ENCODE results near the gene DIS3L2. TPM values are rescaled to one million over a fixed set of nuclear protein-coding genes. Genes with fewer than 3 reads are reported as not detected.
"Not testable (repeated sequence)": the region's sequence is repeated elsewhere in the genome, so short reads cannot be mapped to it uniquely, and the experiment has no call there.

Gene DIS3L2
- total RNA-seq, 1 donor from 2014 or later = 34.3 TPM

DNA sequence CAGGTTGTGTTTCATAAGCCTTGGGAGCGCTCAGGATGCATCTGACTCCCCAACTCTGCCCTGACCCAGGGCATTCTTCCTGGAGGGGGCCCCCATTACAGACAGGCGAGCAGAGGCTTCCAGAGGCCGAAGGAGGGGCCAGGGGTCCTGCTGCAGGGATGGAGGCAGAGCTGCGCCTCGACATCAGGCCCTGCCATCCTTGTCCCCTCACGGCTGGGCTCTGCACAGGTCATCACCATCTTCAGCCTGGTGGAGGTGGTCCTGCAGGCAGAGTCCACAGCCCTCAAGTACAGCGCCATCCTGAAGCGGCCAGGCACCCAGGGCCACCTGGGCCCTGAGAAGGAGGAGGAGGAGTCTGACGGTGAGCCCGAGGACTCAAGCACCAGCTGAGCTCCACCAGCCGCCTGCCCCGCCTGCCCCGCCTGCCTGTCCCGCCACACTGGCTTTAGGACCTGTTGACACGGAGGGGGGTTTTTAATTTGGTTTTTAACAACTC lies 374.8 kb downstream of the DIS3L2 start:
- no peaks in the 10 kb centered on the region for H3K36me3 Mint-ChIP-seq (ENCODE audit: unreplicated experiment)
- TF ChIP-seq, protein P1, sequence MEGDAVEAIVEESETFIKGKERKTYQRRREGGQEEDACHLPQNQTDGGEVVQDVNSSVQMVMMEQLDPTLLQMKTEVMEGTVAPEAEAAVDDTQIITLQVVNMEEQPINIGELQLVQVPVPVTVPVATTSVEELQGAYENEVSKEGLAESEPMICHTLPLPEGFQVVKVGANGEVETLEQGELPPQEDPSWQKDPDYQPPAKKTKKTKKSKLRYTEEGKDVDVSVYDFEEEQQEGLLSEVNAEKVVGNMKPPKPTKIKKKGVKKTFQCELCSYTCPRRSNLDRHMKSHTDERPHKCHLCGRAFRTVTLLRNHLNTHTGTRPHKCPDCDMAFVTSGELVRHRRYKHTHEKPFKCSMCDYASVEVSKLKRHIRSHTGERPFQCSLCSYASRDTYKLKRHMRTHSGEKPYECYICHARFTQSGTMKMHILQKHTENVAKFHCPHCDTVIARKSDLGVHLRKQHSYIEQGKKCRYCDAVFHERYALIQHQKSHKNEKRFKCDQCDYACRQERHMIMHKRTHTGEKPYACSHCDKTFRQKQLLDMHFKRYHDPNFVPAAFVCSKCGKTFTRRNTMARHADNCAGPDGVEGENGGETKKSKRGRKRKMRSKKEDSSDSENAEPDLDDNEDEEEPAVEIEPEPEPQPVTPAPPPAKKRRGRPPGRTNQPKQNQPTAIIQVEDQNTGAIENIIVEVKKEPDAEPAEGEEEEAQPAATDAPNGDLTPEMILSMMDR (IDR thresholded peaks at IDR 0.05) = no peak
- H3K27ac Mint-ChIP-seq (ENCODE audit: unreplicated experiment) = no peak overlapping the region
- no peak for DNase-seq (ENCODE audit: extremely low spot score, unreplicated experiment)
- H3K27me3 Mint-ChIP-seq (ENCODE audit: unreplicated experiment) = no peaks in the 10 kb centered on the region
- peaks cover 2% of the 10 kb centered on the region for H3K4me1 Mint-ChIP-seq (ENCODE audit: unreplicated experiment)
- no peak overlapping the region for H3K4me3 Mint-ChIP-seq (ENCODE audit: unreplicated experiment)
- H3K9me3 Mint-ChIP-seq (ENCODE audit: unreplicated experiment) = no peaks in the 10 kb centered on the region

DNA sequence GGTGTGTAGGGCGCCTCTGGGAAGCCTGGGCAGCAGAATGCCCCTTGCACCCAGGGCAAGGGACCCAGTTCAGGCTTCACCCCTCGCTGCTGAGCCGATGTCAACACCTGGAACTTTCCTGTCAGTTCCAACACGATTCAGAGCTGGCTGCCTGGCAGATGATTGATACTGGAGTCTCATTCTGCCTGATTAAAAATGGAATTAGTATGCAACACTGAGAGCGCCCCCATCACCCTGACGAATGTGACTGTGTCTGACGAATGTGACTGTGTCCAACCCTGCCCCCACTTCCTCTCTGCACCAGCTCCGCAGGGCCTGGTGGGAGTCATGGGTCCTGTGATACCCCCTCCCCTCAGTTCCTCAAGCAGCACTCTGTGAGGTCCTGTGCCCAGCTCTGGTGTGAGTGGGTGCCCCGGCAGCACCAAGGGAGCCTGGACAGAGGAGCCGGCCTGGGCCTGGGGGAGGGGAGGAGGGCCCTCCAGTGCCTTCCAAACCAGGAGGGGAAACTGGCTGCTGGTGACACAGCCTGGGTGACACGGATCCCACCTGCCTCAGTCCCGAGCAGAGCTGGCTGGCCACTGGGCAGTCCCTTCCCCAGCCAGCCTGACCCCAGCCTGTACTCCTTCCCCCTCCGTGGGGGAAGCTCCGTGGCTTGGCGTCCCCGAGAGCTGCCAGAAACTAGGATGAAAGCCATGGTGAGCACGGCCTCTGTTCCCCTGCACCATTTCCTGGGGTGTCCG lies 375.6 kb downstream of the DIS3L2 start:
- Mint-ChIP-seq H3K27me3 (ENCODE audit: unreplicated experiment) (no peaks in the 10 kb centered on the region), H3K9me3 (ENCODE audit: unreplicated experiment) (no peaks in the 10 kb centered on the region), H3K4me3 (ENCODE audit: unreplicated experiment) (no peak overlapping the region), H3K27ac (ENCODE audit: unreplicated experiment) (no peak overlapping the region), H3K36me3 (ENCODE audit: unreplicated experiment) (no peaks in the 10 kb centered on the region), H3K4me1 (ENCODE audit: unreplicated experiment) (peaks cover 2% of the 10 kb centered on the region)
- TF ChIP-seq, protein P1 (IDR thresholded peaks at IDR 0.05) = no peak
- no peak for DNase-seq (ENCODE audit: extremely low spot score, unreplicated experiment)

DNA sequence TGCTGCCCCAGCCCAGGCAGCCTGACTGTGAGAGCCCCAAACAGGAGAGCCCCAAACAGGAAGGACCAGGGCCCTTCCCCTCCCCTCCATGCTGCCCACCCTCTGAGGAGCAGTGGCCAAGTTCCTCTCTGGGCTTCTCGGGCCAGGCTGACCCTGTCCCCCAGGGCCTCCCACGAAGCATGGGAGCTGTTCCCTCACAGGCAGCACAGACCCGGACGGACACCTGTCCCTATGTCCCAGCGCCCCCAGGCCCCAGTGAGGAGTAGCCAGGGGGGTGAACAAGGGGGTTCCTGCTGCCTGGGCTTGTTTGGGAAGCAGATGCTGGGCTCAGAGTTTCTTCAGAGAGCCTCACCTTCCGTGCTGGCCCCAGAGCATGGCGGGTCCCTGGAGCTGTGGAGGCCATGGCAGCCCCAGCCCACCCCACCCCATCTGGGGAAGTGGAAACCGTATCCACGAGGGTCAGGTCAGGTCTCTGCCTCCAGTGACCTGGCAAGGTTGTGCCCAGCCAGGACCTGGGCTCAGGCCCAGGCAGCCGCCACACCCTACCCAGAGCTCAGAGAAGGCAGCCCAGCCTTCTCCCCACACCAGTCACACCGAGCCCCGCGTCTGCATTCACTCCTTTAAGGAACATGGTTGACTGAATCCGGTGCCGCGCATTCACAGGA lies 376.7 kb downstream of the DIS3L2 start:
- H3K36me3 Mint-ChIP-seq (ENCODE audit: unreplicated experiment); H3K27me3 Mint-ChIP-seq (ENCODE audit: unreplicated experiment): not testable (repeated sequence)

DNA sequence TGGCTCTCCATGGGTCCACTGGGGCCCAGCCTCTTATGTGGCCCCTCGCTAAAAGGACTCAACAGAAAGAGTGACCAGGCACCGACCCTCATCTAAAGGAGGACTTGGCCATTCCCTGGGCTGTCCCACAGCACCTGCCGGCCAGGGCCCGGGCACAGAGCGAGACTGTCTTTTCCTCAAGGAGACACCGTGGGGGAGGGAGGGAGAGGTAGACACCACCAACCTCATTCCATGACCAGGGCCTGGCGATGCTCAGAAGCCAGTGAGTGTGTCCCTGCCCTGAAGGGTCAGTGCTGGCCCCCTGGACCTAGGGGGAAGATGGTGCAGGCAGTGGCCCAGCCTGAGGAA lies 377.2 kb downstream of the DIS3L2 start:
- DNase-seq (ENCODE audit: extremely low spot score, unreplicated experiment) = no peak
- no peaks in the 10 kb centered on the region for H3K27me3 Mint-ChIP-seq (ENCODE audit: unreplicated experiment)

More for the DNA sequence above, 376.7 kb downstream of the DIS3L2 start:
- not testable (repeated sequence) for H3K27ac Mint-ChIP-seq (ENCODE audit: unreplicated experiment); H3K4me3 Mint-ChIP-seq (ENCODE audit: unreplicated experiment); DNase-seq (ENCODE audit: extremely low spot score, unreplicated experiment); H3K9me3 Mint-ChIP-seq (ENCODE audit: unreplicated experiment); H3K4me1 Mint-ChIP-seq (ENCODE audit: unreplicated experiment)

DNA sequence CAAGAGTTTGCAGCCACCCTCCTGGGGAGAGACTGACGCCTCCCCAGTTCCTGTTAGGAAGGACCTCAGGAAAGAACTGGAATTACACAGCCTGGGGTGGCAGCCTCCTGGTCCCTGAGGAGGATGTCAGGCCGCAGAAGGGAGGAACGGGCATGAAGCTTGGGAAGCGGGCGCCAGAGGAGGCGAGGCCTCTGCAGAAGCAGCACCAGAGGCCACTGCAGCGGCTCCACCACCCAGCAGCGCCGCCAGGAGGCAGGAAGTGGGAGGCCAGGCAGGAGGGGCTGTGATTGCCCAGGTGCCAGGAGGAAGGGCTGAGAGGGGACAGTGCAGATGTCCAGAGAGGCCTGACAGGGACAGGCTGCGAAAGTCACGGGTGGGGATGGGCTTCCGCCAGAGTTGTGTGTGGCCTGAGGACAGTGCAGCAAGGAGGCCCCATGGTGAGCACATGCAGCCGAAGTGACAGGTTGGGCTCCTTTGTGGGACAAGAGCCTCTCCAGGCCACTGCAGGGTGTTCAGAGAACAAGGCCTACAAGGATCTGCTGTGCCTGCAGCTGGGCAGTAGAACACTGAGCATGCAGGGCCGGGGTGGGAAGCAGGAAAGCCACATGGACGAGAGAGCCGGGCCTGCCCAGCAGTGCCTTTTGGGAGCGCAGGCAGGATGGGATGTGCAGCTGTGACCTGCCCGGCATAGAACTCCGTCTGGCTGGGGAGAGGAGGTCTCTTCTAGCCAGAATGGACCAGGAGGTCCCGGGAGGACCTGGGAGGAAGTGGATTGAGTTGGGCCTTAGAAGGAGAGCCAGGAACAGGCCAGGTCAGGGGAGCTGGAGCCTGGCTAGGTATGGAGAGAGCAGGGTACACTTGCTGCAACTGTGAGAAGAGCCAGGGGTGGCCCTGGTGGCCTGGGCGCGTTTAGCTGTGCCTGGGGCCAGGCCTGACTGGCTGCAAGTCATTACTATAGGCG lies 377.9 kb downstream of the DIS3L2 start:
- H3K36me3 Mint-ChIP-seq (ENCODE audit: unreplicated experiment) = no peaks in the 10 kb centered on the region
- no peak overlapping the region for H3K4me3 Mint-ChIP-seq (ENCODE audit: unreplicated experiment)
- H3K27me3 Mint-ChIP-seq (ENCODE audit: unreplicated experiment) = no peaks in the 10 kb centered on the region
- no peaks in the 10 kb centered on the region for H3K9me3 Mint-ChIP-seq (ENCODE audit: unreplicated experiment)
- TF ChIP-seq, protein P1 (IDR thresholded peaks at IDR 0.05) = no peak
- H3K27ac Mint-ChIP-seq (ENCODE audit: unreplicated experiment) = no peak overlapping the region
- no peaks in the 10 kb centered on the region for H3K4me1 Mint-ChIP-seq (ENCODE audit: unreplicated experiment)
- no peak for DNase-seq (ENCODE audit: extremely low spot score, unreplicated experiment)

More for the DNA sequence above, 377.2 kb downstream of the DIS3L2 start:
- Mint-ChIP-seq H3K4me3 (ENCODE audit: unreplicated experiment) (no peak overlapping the region), H3K4me1 (ENCODE audit: unreplicated experiment) (no peaks in the 10 kb centered on the region), H3K27ac (ENCODE audit: unreplicated experiment) (no peak overlapping the region), H3K9me3 (ENCODE audit: unreplicated experiment) (no peaks in the 10 kb centered on the region), H3K36me3 (ENCODE audit: unreplicated experiment) (no peaks in the 10 kb centered on the region)
- TF ChIP-seq, protein P1 (IDR thresholded peaks at IDR 0.05) = no peak
